Liver (tissue), 9 donors: Measurements from ENCODE around the gene CFAP65. TPM values are rescaled to one million over a fixed set of nuclear protein-coding genes. Genes with fewer than 3 reads are reported as not detected.

Source experiments
- DNase-seq: peaks from one replicate; pipeline ENCODE4 v3.0.0-alpha.2; 2017; ENCODE audit warnings: low spot score
- H3K27ac ChIP-seq, 2 donors: one replicate each; pipeline ENCODE4 v1.7.0; 2013; ENCODE audit warnings: inconsistent platforms in 2 of 2, low read length in 2 of 2, control low read depth in 1 of 2, low read depth in 1 of 2, mild to moderate bottlenecking in 1 of 2
- H3K27me3 ChIP-seq, 4 donors: one replicate each; pipeline versions ENCODE4 v1.6.1 to v1.7.0; 2013; ENCODE audit warnings: low read length in 3 of 4, inconsistent platforms in 1 of 4, mild to moderate bottlenecking in 1 of 4, moderate library complexity in 1 of 4; ENCODE audit not compliant: control insufficient read depth in 4 of 4, insufficient read depth in 4 of 4
- H3K36me3 ChIP-seq, 4 donors: one replicate each; pipeline versions ENCODE4 v1.6.1 to v1.7.0; 2013; ENCODE audit warnings: low read length in 3 of 4, mild to moderate bottlenecking in 3 of 4, low read depth in 1 of 4, moderate library complexity in 1 of 4; ENCODE audit not compliant: control insufficient read depth in 4 of 4, insufficient read depth in 3 of 4
- H3K4me1 ChIP-seq, 4 donors: one replicate each; pipeline versions ENCODE4 v1.6.1 to v1.7.0; 2013; ENCODE audit warnings: low read length in 3 of 4, mild to moderate bottlenecking in 3 of 4, moderate library complexity in 1 of 4; ENCODE audit not compliant: control insufficient read depth in 4 of 4, insufficient read depth in 4 of 4
- H3K4me3 ChIP-seq, 3 donors: one replicate each; pipeline versions ENCODE4 v1.6.1 to v1.7.0; 2013; ENCODE audit warnings: low read length in 3 of 3, control low read depth in 1 of 3, low read depth in 1 of 3, mild to moderate bottlenecking in 1 of 3
- H3K9ac ChIP-seq, 2 donors: one replicate each; pipeline ENCODE4 v1.7.0; 2013; ENCODE audit warnings: low read length in 2 of 2, mild to moderate bottlenecking in 2 of 2, moderate library complexity in 2 of 2, control low read depth in 1 of 2, low read depth in 1 of 2
- H3K9me3 ChIP-seq, 4 donors: one replicate each; pipeline versions ENCODE4 v1.6.1 to v1.7.0; 2013; ENCODE audit warnings: low read length in 3 of 4; ENCODE audit not compliant: control insufficient read depth in 4 of 4
- EGR1 ChIP-seq, 2 donors: IDR thresholded peaks; 2 replicates each; pipeline ENCODE4 v1.6.1; 2016 to 2018; ENCODE audit warnings: antibody characterized with exemption in 2 of 2, low read depth in 2 of 2
- FOXA1 ChIP-seq: IDR thresholded peaks from 2 replicates; pipeline ENCODE4 v1.6.1; 2016; ENCODE audit warnings: antibody characterized with exemption
- FOXA2 ChIP-seq: IDR thresholded peaks from 2 replicates; pipeline ENCODE4 v1.6.1; 2016; ENCODE audit warnings: antibody characterized with exemption
- HNF4A ChIP-seq, 2 donors: conservative IDR thresholded peaks; 2 replicates each; pipeline ENCODE4 v1.6.1; 2016; ENCODE audit warnings: antibody characterized with exemption in 2 of 2, mild to moderate bottlenecking in 2 of 2
- HNF4G ChIP-seq: IDR thresholded peaks from 2 replicates; pipeline ENCODE4 v1.6.1; 2016; ENCODE audit warnings: antibody characterized with exemption
- JUND ChIP-seq, 2 donors: IDR thresholded peaks; 2 replicates each; pipeline ENCODE4 v1.6.1; 2016; ENCODE audit warnings: antibody characterized with exemption in 2 of 2
- NR2F2 ChIP-seq: IDR thresholded peaks from 2 replicates; pipeline ENCODE4 v1.6.1; 2016; ENCODE audit warnings: antibody characterized with exemption
- RAD21 ChIP-seq, 2 donors: IDR thresholded peaks; 2 replicates each; pipeline ENCODE4 v1.6.1; 2016; ENCODE audit warnings: antibody characterized with exemption in 2 of 2, mild to moderate bottlenecking in 2 of 2
- RXRA ChIP-seq, 2 donors: IDR thresholded peaks; 2 replicates each; pipeline ENCODE4 v1.6.1; 2017 to 2018; ENCODE audit warnings: antibody characterized with exemption in 2 of 2, mild to moderate bottlenecking in 1 of 2
- SP1 ChIP-seq: IDR thresholded peaks from 2 replicates; pipeline ENCODE4 v1.6.1; 2018; ENCODE audit warnings: antibody characterized with exemption, mild to moderate bottlenecking
- TAF1 ChIP-seq: conservative IDR thresholded peaks from 2 replicates; pipeline ENCODE4 v1.6.1; 2016; ENCODE audit warnings: antibody characterized with exemption, mild to moderate bottlenecking
- YY1 ChIP-seq: IDR thresholded peaks from 2 replicates; pipeline ENCODE4 v1.6.1; 2016; ENCODE audit warnings: antibody characterized with exemption, mild to moderate bottlenecking
- polyA plus RNA-seq, 2 donors: library from polyadenylated mRNA; stranded (reverse) in 1 of 2; unstranded in 1 of 2; fragments of 200-250 nt in 1 of 2; fragments of >200 nt in 1 of 2; fragmentation: Nextera tagmentation in 1 of 2; extraction: Ambion mirVana in 1 of 2; gene quantifications; one replicate each; pipeline versions ENCODE4 v1.2.1 to v1.2.3, GENCODE V29; 2013 to 2015
- total RNA-seq, 2 donors: library from RNA; depleted of rRNA; stranded (reverse); fragments of >200 nt; gene quantifications; one replicate each; pipeline ENCODE4 v1.2.3, GENCODE V29; 2014
- TF ChIP-seq, protein P1 (sequence below): IDR thresholded peaks from 2 replicates; pipeline ENCODE4 v1.6.1; 2016; ENCODE audit warnings: antibody characterized with exemption
- TF ChIP-seq, protein P2 (sequence below): IDR thresholded peaks from 2 replicates; pipeline ENCODE4 v1.6.1; 2016; ENCODE audit warnings: antibody characterized with exemption, mild to moderate bottlenecking
- TF ChIP-seq, protein P3 (sequence below): IDR thresholded peaks from 2 replicates; pipeline ENCODE4 v1.6.1; 2016; ENCODE audit warnings: antibody characterized with exemption
- TF ChIP-seq, protein P4 (sequence below): IDR thresholded peaks from 2 replicates; pipeline ENCODE4 v1.6.1; 2016; ENCODE audit warnings: antibody characterized with exemption
- TF ChIP-seq, protein P5 (sequence below): fragments of 150-350 bp; IDR thresholded peaks from 2 replicates; pipeline ENCODE4 v1.5.1; 2017; ENCODE audit warnings: improper control_type of control experiment, low read depth, low read length; ENCODE audit not compliant: missing input control
- donor health status: healthy.
- donor health status: healthy.
- donor health status: healthy.
- donor health status: healthy.
- donor health status: healthy.

Gene CFAP65
- total and polyA plus RNA-seq, 4 donors, result not detected

DNA sequence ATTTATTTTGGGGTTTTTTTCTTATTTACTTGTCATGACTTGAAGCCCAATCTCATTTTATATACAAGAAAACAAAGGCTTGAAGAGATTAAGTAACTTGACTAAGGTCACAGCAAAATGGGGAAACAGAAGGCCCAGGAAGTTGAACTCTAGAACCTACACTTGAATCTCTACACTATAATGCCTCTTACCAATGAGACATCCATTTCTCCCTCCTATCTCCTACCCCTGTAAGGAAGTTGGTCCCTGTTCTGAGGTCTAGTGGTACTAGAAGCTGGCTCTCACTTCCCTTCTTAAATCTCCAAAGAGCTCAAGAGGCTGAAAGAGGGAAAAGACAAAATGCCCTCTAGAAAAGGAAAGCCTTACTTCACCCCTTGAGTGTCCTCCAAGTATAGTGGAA is 44.9 kb upstream of the CFAP65 start:
- Histone ChIP-seq H3K27ac (no peak overlapping the region), H3K27me3 (no peaks in the 10 kb centered on the region), H3K9ac (no peak overlapping the region), H3K4me1 (peaks cover 0 to 17% (median 7%) of the 10 kb centered on the region in 4 donors), H3K9me3 (no peaks in the 10 kb centered on the region), H3K36me3 (no peaks in the 10 kb centered on the region), H3K4me3 (no peak overlapping the region)
- DNase-seq, result no peak
- TF ChIP-seq TAF1 (no peak), RXRA (IDR thresholded peaks at IDR 0.05) (no peak), HNF4G (no peak), EGR1 (IDR thresholded peaks at IDR 0.05; ENCODE audit: low read depth in 2 of 2) (no peak), FOXA2 (no peak), SP1 (no peak), YY1 (no peak), NR2F2 (no peak), RAD21 (IDR thresholded peaks at IDR 0.05) (no peak), HNF4A (conservative IDR thresholded peaks at IDR 0.05) (no peak), JUND (IDR thresholded peaks at IDR 0.05) (no peak), FOXA1 (no peak)
- TF ChIP-seq, protein P1, sequence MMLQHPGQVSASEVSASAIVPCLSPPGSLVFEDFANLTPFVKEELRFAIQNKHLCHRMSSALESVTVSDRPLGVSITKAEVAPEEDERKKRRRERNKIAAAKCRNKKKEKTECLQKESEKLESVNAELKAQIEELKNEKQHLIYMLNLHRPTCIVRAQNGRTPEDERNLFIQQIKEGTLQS, result no peak
- TF ChIP-seq, protein P2, sequence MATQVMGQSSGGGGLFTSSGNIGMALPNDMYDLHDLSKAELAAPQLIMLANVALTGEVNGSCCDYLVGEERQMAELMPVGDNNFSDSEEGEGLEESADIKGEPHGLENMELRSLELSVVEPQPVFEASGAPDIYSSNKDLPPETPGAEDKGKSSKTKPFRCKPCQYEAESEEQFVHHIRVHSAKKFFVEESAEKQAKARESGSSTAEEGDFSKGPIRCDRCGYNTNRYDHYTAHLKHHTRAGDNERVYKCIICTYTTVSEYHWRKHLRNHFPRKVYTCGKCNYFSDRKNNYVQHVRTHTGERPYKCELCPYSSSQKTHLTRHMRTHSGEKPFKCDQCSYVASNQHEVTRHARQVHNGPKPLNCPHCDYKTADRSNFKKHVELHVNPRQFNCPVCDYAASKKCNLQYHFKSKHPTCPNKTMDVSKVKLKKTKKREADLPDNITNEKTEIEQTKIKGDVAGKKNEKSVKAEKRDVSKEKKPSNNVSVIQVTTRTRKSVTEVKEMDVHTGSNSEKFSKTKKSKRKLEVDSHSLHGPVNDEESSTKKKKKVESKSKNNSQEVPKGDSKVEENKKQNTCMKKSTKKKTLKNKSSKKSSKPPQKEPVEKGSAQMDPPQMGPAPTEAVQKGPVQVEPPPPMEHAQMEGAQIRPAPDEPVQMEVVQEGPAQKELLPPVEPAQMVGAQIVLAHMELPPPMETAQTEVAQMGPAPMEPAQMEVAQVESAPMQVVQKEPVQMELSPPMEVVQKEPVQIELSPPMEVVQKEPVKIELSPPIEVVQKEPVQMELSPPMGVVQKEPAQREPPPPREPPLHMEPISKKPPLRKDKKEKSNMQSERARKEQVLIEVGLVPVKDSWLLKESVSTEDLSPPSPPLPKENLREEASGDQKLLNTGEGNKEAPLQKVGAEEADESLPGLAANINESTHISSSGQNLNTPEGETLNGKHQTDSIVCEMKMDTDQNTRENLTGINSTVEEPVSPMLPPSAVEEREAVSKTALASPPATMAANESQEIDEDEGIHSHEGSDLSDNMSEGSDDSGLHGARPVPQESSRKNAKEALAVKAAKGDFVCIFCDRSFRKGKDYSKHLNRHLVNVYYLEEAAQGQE, result no peak
- TF ChIP-seq, protein P3, sequence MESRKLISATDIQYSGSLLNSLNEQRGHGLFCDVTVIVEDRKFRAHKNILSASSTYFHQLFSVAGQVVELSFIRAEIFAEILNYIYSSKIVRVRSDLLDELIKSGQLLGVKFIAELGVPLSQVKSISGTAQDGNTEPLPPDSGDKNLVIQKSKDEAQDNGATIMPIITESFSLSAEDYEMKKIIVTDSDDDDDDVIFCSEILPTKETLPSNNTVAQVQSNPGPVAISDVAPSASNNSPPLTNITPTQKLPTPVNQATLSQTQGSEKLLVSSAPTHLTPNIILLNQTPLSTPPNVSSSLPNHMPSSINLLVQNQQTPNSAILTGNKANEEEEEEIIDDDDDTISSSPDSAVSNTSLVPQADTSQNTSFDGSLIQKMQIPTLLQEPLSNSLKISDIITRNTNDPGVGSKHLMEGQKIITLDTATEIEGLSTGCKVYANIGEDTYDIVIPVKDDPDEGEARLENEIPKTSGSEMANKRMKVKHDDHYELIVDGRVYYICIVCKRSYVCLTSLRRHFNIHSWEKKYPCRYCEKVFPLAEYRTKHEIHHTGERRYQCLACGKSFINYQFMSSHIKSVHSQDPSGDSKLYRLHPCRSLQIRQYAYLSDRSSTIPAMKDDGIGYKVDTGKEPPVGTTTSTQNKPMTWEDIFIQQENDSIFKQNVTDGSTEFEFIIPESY, result no peak
- TF ChIP-seq, protein P4, sequence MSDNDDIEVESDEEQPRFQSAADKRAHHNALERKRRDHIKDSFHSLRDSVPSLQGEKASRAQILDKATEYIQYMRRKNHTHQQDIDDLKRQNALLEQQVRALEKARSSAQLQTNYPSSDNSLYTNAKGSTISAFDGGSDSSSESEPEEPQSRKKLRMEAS, result no peak

DNA sequence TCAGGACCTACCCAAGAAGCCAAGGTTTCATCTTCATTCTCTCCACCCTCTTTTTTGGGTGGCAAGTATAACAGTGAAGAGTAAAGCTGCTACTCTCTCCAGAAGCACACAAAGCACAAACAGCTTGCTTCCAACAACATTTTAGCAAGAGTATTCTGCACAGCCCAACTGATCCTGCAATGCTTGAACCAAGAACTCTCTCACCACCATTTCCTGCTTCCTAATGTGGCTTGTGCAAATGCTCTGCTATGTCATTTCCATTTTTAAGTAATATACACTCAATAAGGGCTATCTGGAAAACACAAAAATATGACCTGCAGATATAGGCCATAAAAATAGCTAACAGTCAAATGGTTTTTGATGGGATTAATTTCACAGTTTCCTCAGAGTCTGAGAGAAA is 43.5 kb upstream of the CFAP65 start:
- no peak overlapping the region for H3K4me3 ChIP-seq
- H3K27me3 ChIP-seq, result no peaks in the 10 kb centered on the region
- H3K27ac ChIP-seq, result no peak overlapping the region
- no peak for DNase-seq
- H3K4me1 ChIP-seq, result peaks cover 0 to 18% (median 7%) of the 10 kb centered on the region in 4 donors
- no peak for TF ChIP-seq YY1
- TF ChIP-seq, protein P5, sequence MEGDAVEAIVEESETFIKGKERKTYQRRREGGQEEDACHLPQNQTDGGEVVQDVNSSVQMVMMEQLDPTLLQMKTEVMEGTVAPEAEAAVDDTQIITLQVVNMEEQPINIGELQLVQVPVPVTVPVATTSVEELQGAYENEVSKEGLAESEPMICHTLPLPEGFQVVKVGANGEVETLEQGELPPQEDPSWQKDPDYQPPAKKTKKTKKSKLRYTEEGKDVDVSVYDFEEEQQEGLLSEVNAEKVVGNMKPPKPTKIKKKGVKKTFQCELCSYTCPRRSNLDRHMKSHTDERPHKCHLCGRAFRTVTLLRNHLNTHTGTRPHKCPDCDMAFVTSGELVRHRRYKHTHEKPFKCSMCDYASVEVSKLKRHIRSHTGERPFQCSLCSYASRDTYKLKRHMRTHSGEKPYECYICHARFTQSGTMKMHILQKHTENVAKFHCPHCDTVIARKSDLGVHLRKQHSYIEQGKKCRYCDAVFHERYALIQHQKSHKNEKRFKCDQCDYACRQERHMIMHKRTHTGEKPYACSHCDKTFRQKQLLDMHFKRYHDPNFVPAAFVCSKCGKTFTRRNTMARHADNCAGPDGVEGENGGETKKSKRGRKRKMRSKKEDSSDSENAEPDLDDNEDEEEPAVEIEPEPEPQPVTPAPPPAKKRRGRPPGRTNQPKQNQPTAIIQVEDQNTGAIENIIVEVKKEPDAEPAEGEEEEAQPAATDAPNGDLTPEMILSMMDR, result no peak
- TF ChIP-seq, protein P4, result no peak
- TF ChIP-seq HNF4A (conservative IDR thresholded peaks at IDR 0.05), result no peak
- H3K9ac ChIP-seq, result no peak overlapping the region
- H3K9me3 ChIP-seq, result no peaks in the 10 kb centered on the region
- H3K36me3 ChIP-seq, result no peaks in the 10 kb centered on the region
